ENCODE measurements around the gene LENG8.
A peak's percentile ranks its signal among the peaks of the same experiment; 100 is the strongest.

DNA sequence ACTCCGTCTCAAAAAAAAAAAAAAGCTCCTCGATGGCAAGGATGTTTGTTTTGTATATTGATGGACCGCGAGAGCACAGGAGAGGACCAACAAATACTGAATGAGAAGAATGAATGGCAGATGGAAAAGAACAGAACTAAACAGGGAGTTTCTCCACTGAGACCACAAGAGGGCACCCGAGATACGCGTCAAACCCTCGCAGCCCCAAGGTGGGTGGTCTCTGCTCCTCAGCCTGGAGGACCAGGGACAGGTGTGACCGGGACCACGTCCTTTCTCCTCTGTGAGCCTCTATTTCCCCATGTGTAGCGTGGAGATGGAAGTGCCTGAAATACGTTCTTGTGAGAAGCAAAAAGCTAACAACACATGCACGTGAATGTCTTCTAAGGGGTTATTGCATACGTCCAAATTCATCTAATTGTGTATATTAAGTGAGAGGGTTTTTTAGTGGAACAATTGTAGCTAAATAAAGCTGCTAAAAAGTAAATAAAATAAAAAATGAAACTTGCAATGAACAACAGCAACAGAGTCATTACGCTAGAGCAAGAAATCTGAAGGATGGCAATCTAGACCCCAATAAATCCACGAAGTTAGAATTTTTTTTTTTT, 32.4 kb downstream of the LENG8 start:
- TF ChIP-seq, protein P1, sequence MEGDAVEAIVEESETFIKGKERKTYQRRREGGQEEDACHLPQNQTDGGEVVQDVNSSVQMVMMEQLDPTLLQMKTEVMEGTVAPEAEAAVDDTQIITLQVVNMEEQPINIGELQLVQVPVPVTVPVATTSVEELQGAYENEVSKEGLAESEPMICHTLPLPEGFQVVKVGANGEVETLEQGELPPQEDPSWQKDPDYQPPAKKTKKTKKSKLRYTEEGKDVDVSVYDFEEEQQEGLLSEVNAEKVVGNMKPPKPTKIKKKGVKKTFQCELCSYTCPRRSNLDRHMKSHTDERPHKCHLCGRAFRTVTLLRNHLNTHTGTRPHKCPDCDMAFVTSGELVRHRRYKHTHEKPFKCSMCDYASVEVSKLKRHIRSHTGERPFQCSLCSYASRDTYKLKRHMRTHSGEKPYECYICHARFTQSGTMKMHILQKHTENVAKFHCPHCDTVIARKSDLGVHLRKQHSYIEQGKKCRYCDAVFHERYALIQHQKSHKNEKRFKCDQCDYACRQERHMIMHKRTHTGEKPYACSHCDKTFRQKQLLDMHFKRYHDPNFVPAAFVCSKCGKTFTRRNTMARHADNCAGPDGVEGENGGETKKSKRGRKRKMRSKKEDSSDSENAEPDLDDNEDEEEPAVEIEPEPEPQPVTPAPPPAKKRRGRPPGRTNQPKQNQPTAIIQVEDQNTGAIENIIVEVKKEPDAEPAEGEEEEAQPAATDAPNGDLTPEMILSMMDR (IDR thresholded peaks at IDR 0.05): peak; percentile 31 to 77 (median 62)
- no peak for TF ChIP-seq POLR2A (IDR thresholded peaks at IDR 0.05)
